CD14-positive monocyte (primary cell): Measurements from ENCODE around the gene GNPTAB. TPM values are rescaled to one million over a fixed set of nuclear protein-coding genes. Genes with fewer than 3 reads are reported as not detected.
A peak's percentile ranks its signal among the peaks of the same experiment; 100 is the strongest.
"Not testable (repeated sequence)": the region's sequence is repeated elsewhere in the genome, so short reads cannot be mapped to it uniquely, and the experiment has no call there.

ENCODE experiments used
- DNase-seq, 3 donors: peaks; one replicate each; pipeline ENCODE4 v3.0.0-alpha.2; 2011 to 2022
- H2AFZ ChIP-seq: 2 replicates; pipeline ENCODE4 v1.6.0; 2012; ENCODE audit warnings: mild to moderate bottlenecking, low read depth, low read length, inconsistent platforms; ENCODE audit not compliant: insufficient read depth, poor library complexity, severe bottlenecking
- H3K27ac ChIP-seq, 2 donors: 1 replicate in 1 of 2; 2 replicates in 1 of 2; pipeline ENCODE4 v1.5.1; 2012 to 2013; ENCODE audit warnings: low read length in 2 of 2, control low read depth in 1 of 2, inconsistent platforms in 1 of 2, low read depth in 1 of 2, mild to moderate bottlenecking in 1 of 2
- H3K27me3 ChIP-seq, 2 donors: one replicate each; pipeline versions ENCODE4 v1.6.0 to v1.6.1; 2011 to 2013; ENCODE audit warnings: low read length in 2 of 2; ENCODE audit not compliant: control insufficient read depth in 2 of 2, insufficient read depth in 2 of 2
- H3K36me3 ChIP-seq, 2 donors: replicated peaks in 1 of 2; 1 replicate in 1 of 2; 2 replicates in 1 of 2; pipeline versions ENCODE4 v1.5.1 to v1.6.1; 2012 to 2013; ENCODE audit warnings: low read length in 2 of 2, control low read depth in 1 of 2, inconsistent platforms in 1 of 2, mild to moderate bottlenecking in 1 of 2; ENCODE audit not compliant: insufficient read depth in 2 of 2, control insufficient read depth in 1 of 2
- H3K4me1 ChIP-seq, 2 donors: 1 replicate in 1 of 2; 2 replicates in 1 of 2; pipeline versions ENCODE4 v1.5.1 to v1.6.1; 2012 to 2013; ENCODE audit warnings: low read length in 2 of 2, control low read depth in 1 of 2, inconsistent platforms in 1 of 2, mild to moderate bottlenecking in 1 of 2, moderate library complexity in 1 of 2; ENCODE audit not compliant: insufficient read depth in 2 of 2, control insufficient read depth in 1 of 2
- H3K4me2 ChIP-seq: replicated peaks from 2 replicates; pipeline ENCODE3; 2012; ENCODE audit warnings: low read length, moderate library complexity, mild to moderate bottlenecking; ENCODE audit not compliant: poor library complexity, severe bottlenecking; ENCODE audit errors: extremely low read depth
- H3K4me3 ChIP-seq, 3 experiments: fragments of 200-600 bp in 1 of 3; sonication (generic) in 1 of 3; replicated peaks in 1 of 3; 1 replicate in 2 of 3; 2 replicates in 1 of 3; pipeline ENCODE4 v1.5.1; 2011 to 2013; ENCODE audit warnings: low read length in 3 of 3, mild to moderate bottlenecking in 3 of 3, control low read depth in 2 of 3, low read depth in 2 of 3, inconsistent platforms in 1 of 3, moderate library complexity in 1 of 3
- H3K79me2 ChIP-seq: 2 replicates; pipeline ENCODE4 v1.6.0; 2012; ENCODE audit warnings: mild to moderate bottlenecking, control low read depth, inconsistent platforms, low read length, moderate library complexity; ENCODE audit not compliant: insufficient read depth
- H3K9ac ChIP-seq: 2 replicates; pipeline ENCODE4 v1.6.0; 2017; ENCODE audit warnings: low read length, mild to moderate bottlenecking; ENCODE audit not compliant: insufficient read depth, poor library complexity, severe bottlenecking
- H3K9me3 ChIP-seq, 2 donors: replicated peaks in 1 of 2; 1 replicate in 1 of 2; 2 replicates in 1 of 2; pipeline versions ENCODE4 v1.5.1 to v1.6.1; 2012 to 2013; ENCODE audit warnings: low read length in 2 of 2, control low read depth in 1 of 2; ENCODE audit not compliant: control insufficient read depth in 1 of 2, insufficient read depth in 1 of 2
- H4K20me1 ChIP-seq: 2 replicates; pipeline ENCODE4 v1.6.0; 2012; ENCODE audit warnings: mild to moderate bottlenecking, low read length, control low read depth, moderate library complexity; ENCODE audit not compliant: insufficient read depth
- H3K27ac Mint-ChIP-seq, 7 donors: one replicate each; pipeline ENCODE4 v1.8.0; 2020; ENCODE audit warnings: mild to moderate bottlenecking in 7 of 7, mixed read lengths in 7 of 7, moderate library complexity in 6 of 7, inconsistent platforms in 2 of 7
- H3K27me3 Mint-ChIP-seq, 3 donors: one replicate each; pipeline ENCODE4 v1.8.0; 2021 to 2022; ENCODE audit warnings: low read depth in 3 of 3, mild to moderate bottlenecking in 3 of 3, mixed read lengths in 3 of 3, moderate library complexity in 3 of 3, inconsistent platforms in 1 of 3
- H3K36me3 Mint-ChIP-seq, 2 donors: one replicate each; pipeline ENCODE4 v1.8.0; 2020; ENCODE audit warnings: mixed read lengths in 2 of 2, inconsistent platforms in 1 of 2, mild to moderate bottlenecking in 1 of 2
- H3K4me1 Mint-ChIP-seq: one replicate; pipeline ENCODE4 v1.8.0; 2020; ENCODE audit warnings: mild to moderate bottlenecking, mixed read lengths
- H3K4me3 Mint-ChIP-seq, 2 donors: one replicate each; pipeline ENCODE4 v1.8.0; 2020; ENCODE audit warnings: mild to moderate bottlenecking in 2 of 2, mixed read lengths in 2 of 2, moderate library complexity in 1 of 2
- H3K9me3 Mint-ChIP-seq, 7 donors: one replicate each; pipeline ENCODE4 v1.8.0; 2020 to 2022; ENCODE audit warnings: mixed read lengths in 7 of 7, mild to moderate bottlenecking in 6 of 7, moderate library complexity in 6 of 7, inconsistent platforms in 2 of 7
- CTCF ChIP-seq: fragments of 200-600 bp; IDR thresholded peaks from one replicate; pipeline ENCODE4 v1.8.0; 2022; ENCODE audit warnings: antibody characterized with exemption, mild to moderate bottlenecking
- WGBS: methylation state at CpG from one replicate; pipeline ENCODE4 v1.1.5; 2013; ENCODE audit warnings: missing lambda C conversion rate; ENCODE audit not compliant: insufficient coverage; 5-methylcytosine and 5-hydroxymethylcytosine counted together
- intact Hi-C, 2 donors: fragments of 100-400 bp; cut with micrococcal nuclease; formaldehyde crosslinking; loops; one replicate each; pipeline versions ENCODE4 v1.15.0 to v1.15.1; 2023
- polyA plus RNA-seq, 3 donors: library from polyadenylated mRNA; depleted of rRNA in 1 of 3; unstranded in 2 of 3; stranded (reverse) in 1 of 3; fragments of 300-500 nt in 2 of 3; fragments of >200 nt in 1 of 3; fragmentation: Illumina TruSeq in 2 of 3; gene quantifications; 1 replicate in 2 of 3; 2 replicates in 1 of 3; pipeline ENCODE4 v1.2.3, GENCODE V29; 2012 to 2021

The GNPTAB gene
- polyA plus RNA-seq, 3 donors = 14.4 to 29.1 (median 24.1) TPM

- H3K4me1 Mint-ChIP-seq = peaks cover 44% of the 10 kb centered on the region
- no peak overlapping the region for H3K27ac Mint-ChIP-seq
- H3K27ac ChIP-seq = no peak overlapping the region
- no peak overlapping the region for H3K4me2 ChIP-seq
- no peak for DNase-seq
- H3K4me3 Mint-ChIP-seq = no peak overlapping the region
- H3K4me3 ChIP-seq = no peak overlapping the region
- no peak for TF ChIP-seq CTCF
- peaks cover 0 to 4% (median 1%) of the 10 kb centered on the region in 3 donors for H3K27me3 Mint-ChIP-seq
- intact Hi-C loops = no loop called here
- H3K9me3 ChIP-seq = no peaks in the 10 kb centered on the region
- no peaks in the 10 kb centered on the region for H3K36me3 ChIP-seq
- no peaks in the 10 kb centered on the region for H4K20me1 ChIP-seq
- H3K79me2 ChIP-seq = no peaks in the 10 kb centered on the region
- no CpG with 5 or more reads among the region's 2 CpGs for WGBS
- H3K9me3 Mint-ChIP-seq = peaks cover 1 to 12% (median 4%) of the 10 kb centered on the region in 7 donors
- H3K27me3 ChIP-seq = no peaks in the 10 kb centered on the region
- no peak overlapping the region for H3K9ac ChIP-seq
- H3K36me3 Mint-ChIP-seq = peaks cover 0 to 6% of the 10 kb centered on the region in 2 donors
- peaks cover 39 to 49% of the 10 kb centered on the region in 2 donors for H3K4me1 ChIP-seq
- no peak overlapping the region for H2AFZ ChIP-seq
Measured at GRCh38 chr12:101862245-101862644, 31.5 kb upstream of the GNPTAB start.

GRCh38 chr12:101861688-101862087, 30.9 kb upstream of the GNPTAB start:
- peaks cover 45 to 54% of the 10 kb centered on the region in 2 donors for H3K4me1 ChIP-seq
- H3K27me3 Mint-ChIP-seq, H2AFZ ChIP-seq, H3K9ac ChIP-seq, H3K36me3 Mint-ChIP-seq, H3K79me2 ChIP-seq, H3K4me3 ChIP-seq, H3K27me3 ChIP-seq, H4K20me1 ChIP-seq, H3K36me3 ChIP-seq, intact Hi-C loops, DNase-seq, H3K4me3 Mint-ChIP-seq, H3K4me2 ChIP-seq, H3K27ac ChIP-seq, H3K9me3 ChIP-seq: not testable (repeated sequence)
- Mint-ChIP-seq H3K4me1 (peaks cover 44% of the 10 kb centered on the region), H3K27ac (peak overlapping the region in 1 of 7 donors; percentile 8), H3K9me3 (peaks cover 1 to 12% (median 4%) of the 10 kb centered on the region in 7 donors)
- WGBS = no CpG with 5 or more reads among the region's 2 CpGs
